ENCODE measurements around the gene BNC1. TPM values are rescaled to one million over a fixed set of nuclear protein-coding genes. Genes with fewer than 3 reads are reported as not detected.

BNC1 gene
- total RNA-seq, 2 donors from 2014 or later = 2.4 to 3.0 TPM

- intact Hi-C loops (cut with DNase I) = no loop called here
- DNase-seq (no peak), ATAC-seq (no peak)
Measured at GRCh38 chr15:83303535-83303934, 19.1 kb upstream of the BNC1 start.

GRCh38 chr15:83300826-83301225 lies 16.4 kb upstream of the BNC1 start:
- ATAC-seq (peak in 1 of 2 donors; percentile 26), DNase-seq (no peak)
- intact Hi-C loops (cut with DNase I) = no loop called here

- ATAC-seq = peak in 1 of 2 donors; percentile 68
- intact Hi-C loops (cut with DNase I) = no loop called here
- peak; percentile 55 for DNase-seq
Measured at GRCh38 chr15:83299462-83299861, 15.0 kb upstream of the BNC1 start.

- DNase-seq (no peak), ATAC-seq (peak in 1 of 2 donors; percentile 85)
- intact Hi-C loops (cut with DNase I) = no loop called here
Measured at GRCh38 chr15:83295417-83295816, 11.0 kb upstream of the BNC1 start.

- no peak for DNase-seq
- ATAC-seq = no peak
- intact Hi-C loops (cut with DNase I) = no loop called here
Measured at GRCh38 chr15:83293201-83293600, 8.7 kb upstream of the BNC1 start.

GRCh38 chr15:83292317-83292716 lies 7.9 kb upstream of the BNC1 start:
- ATAC-seq = peak in 1 of 2 donors; percentile 30

GRCh38 chr15:83290236-83290635 lies 5.8 kb upstream of the BNC1 start:
- intact Hi-C loops (cut with DNase I) = no loop called here
- ATAC-seq = no peak

More at GRCh38 chr15:83292317-83292716, 7.9 kb upstream of the BNC1 start:
- DNase-seq = no peak
- intact Hi-C loops (cut with DNase I) = no loop called here

GRCh38 chr15:83289160-83289559 lies 4.7 kb upstream of the BNC1 start:
- ATAC-seq = no peak
- DNase-seq = no peak
- intact Hi-C loops (cut with DNase I) = no loop called here

More at GRCh38 chr15:83290236-83290635, 5.8 kb upstream of the BNC1 start:
- DNase-seq = no peak

- ATAC-seq (no peak), DNase-seq (no peak)
- intact Hi-C loops (cut with DNase I) = no loop called here
Measured at GRCh38 chr15:83288381-83288801, 3.9 kb upstream of the BNC1 start.

- DNase-seq (no peak), ATAC-seq (peak in 1 of 2 donors; percentile 65)
- intact Hi-C loops (cut with DNase I) = no loop called here
Measured at GRCh38 chr15:83287541-83288027, 3.1 kb upstream of the BNC1 start.

GRCh38 chr15:83285979-83286553 lies 1.6 kb upstream of the BNC1 start:
- DNase-seq (no peak), ATAC-seq (peak in 1 of 2 donors; percentile 15)
- intact Hi-C loops (cut with DNase I) = no loop called here

- no peak for DNase-seq
- peak in 1 of 2 donors; percentile 12 for ATAC-seq
- intact Hi-C loops (cut with DNase I) = no loop called here
Measured at GRCh38 chr15:83285284-83285978, 967 bp upstream of the BNC1 start.

GRCh38 chr15:83283813-83284558 lies 478 bp downstream of the BNC1 start:
- ATAC-seq (peak; percentile 3 to 9), DNase-seq (no peak)
- intact Hi-C loops (cut with DNase I) = no loop called here

GRCh38 chr15:83283138-83283812 lies 1.2 kb downstream of the BNC1 start:
- DNase-seq (peak; percentile 50), ATAC-seq (peak; percentile 36 to 56)
- intact Hi-C loops (cut with DNase I) = no loop called here

GRCh38 chr15:83282776-83283137 lies 1.7 kb downstream of the BNC1 start:
- DNase-seq (no peak), ATAC-seq (peak; percentile 20 to 21)
- intact Hi-C loops (cut with DNase I) = no loop called here

- intact Hi-C loops (cut with DNase I) = no loop called here
- no peak for ATAC-seq
- DNase-seq = no peak
Measured at GRCh38 chr15:83282141-83282540, 2.3 kb downstream of the BNC1 start.

- intact Hi-C loops (cut with DNase I) = no loop called here
Measured at GRCh38 chr15:83278191-83278590, 6.3 kb downstream of the BNC1 start.

GRCh38 chr15:83276661-83277060 lies 7.8 kb downstream of the BNC1 start:
- ATAC-seq (no peak), DNase-seq (no peak)
- intact Hi-C loops (cut with DNase I) = no loop called here

More at GRCh38 chr15:83278191-83278590, 6.3 kb downstream of the BNC1 start:
- ATAC-seq (peak in 1 of 2 donors; percentile 87), DNase-seq (no peak)

GRCh38 chr15:83275412-83275811 lies 9.1 kb downstream of the BNC1 start:
- intact Hi-C loops (cut with DNase I) = no loop called here
- no peak for ATAC-seq
- DNase-seq = no peak

GRCh38 chr15:83270176-83270575 lies 14.3 kb downstream of the BNC1 start:
- intact Hi-C loops (cut with DNase I) = no loop called here
- ATAC-seq = no peak

More at GRCh38 chr15:83270176-83270575, 14.3 kb downstream of the BNC1 start:
- DNase-seq = no peak

All from left cardiac atrium (tissue), 4 donors.